ENCODE measurements around the gene SMCP.

GRCh38 chr1:152861374-152861773 is 16.7 kb upstream of the SMCP start:
- no peak for TF ChIP-seq CTCF (IDR thresholded peaks at IDR 0.05)
- TF ChIP-seq POLR2A (IDR thresholded peaks at IDR 0.05) = no peak
